Panc1 (cell line): Measurements from ENCODE around the gene PRSS50.

Experiments used
- CTCF ChIP-seq: fragments of 450-650 bp; IDR thresholded peaks from 2 replicates; pipeline ENCODE4 v1.5.1; 2017; ENCODE audit warnings: mild to moderate bottlenecking
- REST ChIP-seq, 2 experiments: IDR thresholded peaks; 2 replicates each; pipeline ENCODE4 v1.6.1; 2011 to 2012; ENCODE audit warnings: low read depth in 2 of 2, control low read depth in 1 of 2, low read length in 1 of 2, mild to moderate bottlenecking in 1 of 2, moderate library complexity in 1 of 2; ENCODE audit not compliant: insufficient read depth in 1 of 2

- TF ChIP-seq REST (IDR thresholded peaks at IDR 0.05; ENCODE audit: insufficient read depth in 1 of 2, low read depth in 2 of 2, low read length in 1 of 2) = no peak
- no peak; the same call in 1 of the 2 replicates for TF ChIP-seq CTCF
Observed at GRCh38 chr3:46663591-46664135, 54.0 kb downstream of the PRSS50 start.
